ENCODE measurements around the gene MEX3A. TPM values are rescaled to one million over a fixed set of nuclear protein-coding genes. Genes with fewer than 3 reads are reported as not detected.
A peak's percentile ranks its signal among the peaks of the same experiment; 100 is the strongest.

MEX3A gene
- total and polyA plus RNA-seq, 2 donors (not counting 3 experiments of a cell fraction or from before 2014, with no cell fraction given), result 20.2 to 23.6 TPM

DNA sequence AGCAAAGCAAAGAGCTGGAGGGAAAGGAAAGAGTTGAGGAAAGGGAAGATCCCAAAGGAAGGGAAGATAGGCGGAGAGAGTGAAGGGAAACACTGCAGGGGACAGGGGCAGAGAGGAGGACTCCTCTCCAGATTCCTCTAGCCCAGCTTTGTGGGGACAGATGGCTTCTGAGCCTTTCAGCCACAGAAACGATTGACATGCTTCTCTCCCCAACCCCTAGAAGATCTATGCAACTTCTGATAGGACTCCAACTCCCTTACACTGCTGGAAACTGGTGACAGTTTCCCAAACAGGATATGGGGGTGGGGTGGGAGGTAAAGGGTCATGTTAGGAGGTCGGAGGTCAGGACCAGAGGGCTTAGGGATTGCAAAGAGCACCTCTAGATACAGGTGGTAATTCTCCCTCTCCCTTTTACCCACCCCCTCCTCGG, 6.5 kb downstream of the MEX3A start:
- DNase-seq (ENCODE audit: low read depth, low spot score), result no peak

DNA sequence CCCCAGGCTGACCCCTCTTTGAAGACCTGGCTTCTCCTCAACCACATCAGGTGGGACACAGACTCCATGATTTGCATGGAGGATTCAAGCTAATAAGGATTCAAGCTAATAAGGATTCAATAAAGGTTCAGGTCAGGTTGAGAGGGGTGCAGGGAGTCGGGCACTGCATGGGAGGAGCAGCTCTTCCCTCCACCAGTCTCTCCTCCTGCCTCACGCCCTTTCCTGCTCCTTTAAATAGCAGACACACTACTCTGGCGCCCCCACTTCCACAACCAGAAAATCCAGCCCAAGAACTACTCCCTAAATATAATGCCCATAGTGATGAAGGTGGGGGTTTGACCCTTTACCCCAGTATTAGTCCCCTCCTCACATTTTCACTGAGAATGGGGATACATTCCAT, 7.1 kb downstream of the MEX3A start:
- DNase-seq (ENCODE audit: low read depth, low spot score), result no peak
- Histone ChIP-seq H3K9me3 (replicated peaks; ENCODE audit: control insufficient read depth, insufficient read depth, low read length) (no peaks in the 10 kb centered on the region), H3K4me2 (ENCODE audit: insufficient read depth, low read length) (no peak overlapping the region), H3K79me2 (ENCODE audit: control insufficient read depth, insufficient read depth, low read length) (peaks cover 30% of the 10 kb centered on the region), H2AFZ (ENCODE audit: low read depth, low read length) (no peak overlapping the region), H3K9ac (replicated peaks; ENCODE audit: extremely low read depth, insufficient read depth, low read length) (no peak overlapping the region), H3K9me1 (replicated peaks; ENCODE audit: control insufficient read depth, extremely low read depth, insufficient read depth, low read length) (no peaks in the 10 kb centered on the region), H3K4me3 (replicated peaks in 1 of 3; ENCODE audit: insufficient read depth in 1 of 3, low read depth in 1 of 3, low read length in 3 of 3) (no peak overlapping the region), H3K27me3 (ENCODE audit: control insufficient read depth in 2 of 2, insufficient read depth in 2 of 2, low read length in 2 of 2) (no peaks in the 10 kb centered on the region), H4K20me1 (replicated peaks; ENCODE audit: control insufficient read depth, extremely low read depth, insufficient read depth, low read length) (no peaks in the 10 kb centered on the region), H3K27ac (ENCODE audit: insufficient read depth, low read depth, low read length) (no peak overlapping the region), H3K36me3 (ENCODE audit: control insufficient read depth in 2 of 2, extremely low read depth in 1 of 2, insufficient read depth in 2 of 2, low read length in 2 of 2) (peaks cover 8 to 37% of the 10 kb centered on the region in 2 experiments), H3K4me1 (ENCODE audit: control insufficient read depth, extremely low read depth, insufficient read depth, low read length) (peaks cover 11% of the 10 kb centered on the region)
- dilution Hi-C loops (cut with MboI; ENCODE audit: extremely low pct_ligation_motif_present, low sequenced_read_pairs), result no loop called here
- no TSS peak for BruUV-seq (replicated peaks)
- intact Hi-C loops (cut with micrococcal nuclease), result no loop called here
- TF ChIP-seq MYC (IDR thresholded peaks at IDR 0.05; ENCODE audit: low read depth, low read length) (no peak), FOS (IDR thresholded peaks at IDR 0.05; ENCODE audit: borderline replicate concordance, insufficient read depth, low read length) (no peak)
- CTCF ChIA-PET, result interaction anchor here (0.6 to 1.9 kb wide), 2 partner anchors 9 to 356 kb away, joined by 3 to 10 read pairs; no protein-coding TSS in a partner anchor
- no peak for FAIRE-seq
- POLR2A ChIA-PET, result no interaction called here

More for the DNA sequence above, 6.5 kb downstream of the MEX3A start:
- intact Hi-C loops (cut with micrococcal nuclease) (no loop called here), dilution Hi-C loops (cut with MboI; ENCODE audit: extremely low pct_ligation_motif_present, low sequenced_read_pairs) (no loop called here)
- H3K36me3 ChIP-seq (ENCODE audit: control insufficient read depth in 2 of 2, extremely low read depth in 1 of 2, insufficient read depth in 2 of 2, low read length in 2 of 2), result peaks cover 8 to 37% of the 10 kb centered on the region in 2 experiments
- TF ChIP-seq GATA2 (IDR thresholded peaks at IDR 0.05; ENCODE audit: insufficient read depth, insufficient read length, low read depth, low read length) (no peak), MAX (IDR thresholded peaks at IDR 0.05; ENCODE audit: insufficient read depth, insufficient read length) (no peak), FOS (IDR thresholded peaks at IDR 0.05; ENCODE audit: borderline replicate concordance, insufficient read depth, low read length) (no peak), EZH2 (IDR thresholded peaks at IDR 0.05; ENCODE audit: borderline replicate concordance, low read depth, low read length, severe bottlenecking) (no peak)
- no peak overlapping the region for H3K9ac ChIP-seq (replicated peaks; ENCODE audit: extremely low read depth, insufficient read depth, low read length)
- BruUV-seq (replicated peaks), result TSS peak; percentile 4
- H3K4me3 ChIP-seq (replicated peaks in 1 of 3; ENCODE audit: insufficient read depth in 1 of 3, low read depth in 1 of 3, low read length in 3 of 3), result no peak overlapping the region
- no peak overlapping the region for H3K27ac ChIP-seq (ENCODE audit: insufficient read depth, low read depth, low read length)
- H4K20me1 ChIP-seq (replicated peaks; ENCODE audit: control insufficient read depth, extremely low read depth, insufficient read depth, low read length), result no peaks in the 10 kb centered on the region
- no peak for FAIRE-seq
- no peaks in the 10 kb centered on the region for H3K9me1 ChIP-seq (replicated peaks; ENCODE audit: control insufficient read depth, extremely low read depth, insufficient read depth, low read length)
- H3K4me1 ChIP-seq (ENCODE audit: control insufficient read depth, extremely low read depth, insufficient read depth, low read length), result peaks cover 11% of the 10 kb centered on the region
- H2AFZ ChIP-seq (ENCODE audit: low read depth, low read length), result no peak overlapping the region
- no peak overlapping the region for H3K4me2 ChIP-seq (ENCODE audit: insufficient read depth, low read length)
- H3K27me3 ChIP-seq (ENCODE audit: control insufficient read depth in 2 of 2, insufficient read depth in 2 of 2, low read length in 2 of 2), result no peaks in the 10 kb centered on the region
- POLR2A ChIA-PET, result no interaction called here
- peaks cover 36% of the 10 kb centered on the region for H3K79me2 ChIP-seq (ENCODE audit: control insufficient read depth, insufficient read depth, low read length)
- CTCF ChIA-PET, result interaction anchor here (1.9 kb wide), 1 partner anchor 9 kb away, joined by 10 read pairs; no protein-coding TSS in a partner anchor
- H3K9me3 ChIP-seq (replicated peaks; ENCODE audit: control insufficient read depth, insufficient read depth, low read length), result no peaks in the 10 kb centered on the region

Data from endothelial cell of umbilical vein (primary cell).